ENCODE data around the gene HOXA3. TPM values are rescaled to one million over a fixed set of nuclear protein-coding genes. Genes with fewer than 3 reads are reported as not detected.
A peak's percentile ranks its signal among the peaks of the same experiment; 100 is the strongest.

Gene HOXA3
- total RNA-seq, 2 experiments from 2014 or later: not detected

DNA sequence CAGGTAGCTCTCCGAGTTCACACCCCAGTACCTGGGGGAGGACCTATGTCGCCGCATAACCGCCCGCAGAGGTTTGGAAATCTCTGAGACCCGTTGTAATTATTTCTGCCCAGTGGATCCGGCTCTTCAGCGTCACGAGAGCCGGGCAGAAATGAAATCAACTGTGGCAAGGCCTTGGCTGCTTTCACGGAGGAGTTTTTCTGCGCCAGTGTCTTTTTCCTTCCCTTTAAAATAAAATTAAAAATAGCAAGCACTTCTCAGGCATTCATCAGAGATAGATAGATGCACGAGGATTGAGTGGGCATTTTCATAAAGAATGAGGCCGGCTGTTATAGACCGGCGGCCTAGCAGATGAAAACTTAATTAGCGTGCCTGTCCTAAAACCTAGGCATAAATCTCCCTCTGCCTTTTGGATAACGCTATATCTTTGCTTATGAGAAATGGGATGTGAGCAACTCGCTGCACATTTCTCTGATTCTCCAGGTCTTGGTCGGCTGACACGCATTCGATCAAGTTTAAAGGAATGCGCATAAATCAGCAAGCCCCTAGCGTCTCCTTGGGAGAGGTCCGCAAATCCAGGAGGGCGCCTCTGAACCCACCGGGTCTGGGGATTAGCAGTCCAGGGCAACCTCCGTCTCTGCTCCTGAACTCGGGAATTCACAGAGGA lies 41.1 kb upstream of the HOXA3 start:
- H3K36me3 Mint-ChIP-seq: peaks cover 2% of the 10 kb centered on the region
- peak overlapping the region; percentile 25 for H3K4me3 Mint-ChIP-seq
- H3K27me3 Mint-ChIP-seq: peaks cover 89% of the 10 kb centered on the region
- H3K4me1 Mint-ChIP-seq: peaks cover 14% of the 10 kb centered on the region
- DNase-seq: peak; percentile 19
- H3K9me3 Mint-ChIP-seq: no peaks in the 10 kb centered on the region
- H3K27ac Mint-ChIP-seq: no peak overlapping the region
- no peak for ATAC-seq (ENCODE audit: low read depth)
- POLR2A ChIA-PET: no interaction called here

- ATAC-seq (ENCODE audit: low read depth) (peak; percentile 37), DNase-seq (peak; percentile 51)
- peaks cover 2% of the 10 kb centered on the region for H3K36me3 Mint-ChIP-seq
- peaks cover 18% of the 10 kb centered on the region for H3K4me1 Mint-ChIP-seq
- H3K9me3 Mint-ChIP-seq: no peaks in the 10 kb centered on the region
- no peak overlapping the region for H3K27ac Mint-ChIP-seq
- peak overlapping the region; percentile 60 for H3K4me3 Mint-ChIP-seq
- POLR2A ChIA-PET: no interaction called here
- H3K27me3 Mint-ChIP-seq: peaks cover 89% of the 10 kb centered on the region
These were observed 40.4 kb upstream of the HOXA3 start for GRCh38 chr7:27192546-27193334.

DNA sequence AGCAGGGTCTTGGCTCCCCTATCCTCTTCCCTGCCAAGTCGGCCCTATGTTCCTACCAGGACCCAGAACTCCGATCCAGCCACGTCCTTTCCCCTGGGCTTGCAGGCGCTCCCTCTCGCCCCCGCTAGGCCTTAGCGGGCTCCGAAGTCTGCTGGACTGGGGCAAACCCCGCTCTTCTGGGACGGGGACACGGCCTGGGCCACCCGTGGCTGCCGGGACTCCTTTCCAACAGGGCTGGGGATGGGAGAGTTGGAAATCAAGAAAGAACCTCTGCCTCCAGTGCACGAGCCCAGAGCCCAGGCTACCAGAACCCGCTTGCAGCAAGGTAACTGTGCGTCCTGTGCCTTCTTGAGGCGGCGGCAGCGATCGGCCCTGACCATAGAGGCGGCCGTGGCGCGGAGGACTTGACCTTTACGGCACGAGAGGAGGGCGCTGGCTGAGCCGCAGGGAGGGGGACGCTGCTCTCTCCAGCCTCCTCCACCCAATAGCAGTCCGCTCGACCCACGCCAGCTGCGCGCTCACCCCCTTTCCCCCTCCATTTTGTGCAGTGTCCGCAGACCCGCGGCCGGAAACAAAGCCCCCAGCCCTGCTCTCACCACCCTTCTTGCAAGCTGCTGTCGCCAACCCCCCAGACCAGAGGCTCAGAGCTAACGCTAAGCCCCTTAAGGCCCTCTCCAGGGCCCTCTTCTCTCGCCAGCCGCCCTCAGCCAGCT lies 39.6 kb upstream of the HOXA3 start:
- DNase-seq: no peak
- Mint-ChIP-seq H3K27me3 (peaks cover 89% of the 10 kb centered on the region), H3K27ac (no peak overlapping the region), H3K4me3 (peak overlapping the region; percentile 16), H3K36me3 (peaks cover 2% of the 10 kb centered on the region), H3K9me3 (no peaks in the 10 kb centered on the region), H3K4me1 (peaks cover 18% of the 10 kb centered on the region)
- ATAC-seq (ENCODE audit: low read depth): no peak
- POLR2A ChIA-PET: no interaction called here

- Mint-ChIP-seq H3K27ac (no peak overlapping the region), H3K4me3 (no peak overlapping the region), H3K27me3 (peaks cover 89% of the 10 kb centered on the region), H3K36me3 (peaks cover 2% of the 10 kb centered on the region), H3K4me1 (peaks cover 19% of the 10 kb centered on the region), H3K9me3 (no peaks in the 10 kb centered on the region)
- POLR2A ChIA-PET: interaction anchor here (0.5 to 0.9 kb wide), 2 partner anchors 14 to 826 kb away, joined by 3 to 7 read pairs; no protein-coding TSS in a partner anchor
- peak; percentile 19 for DNase-seq
- no peak for ATAC-seq (ENCODE audit: low read depth)
These were observed 38.9 kb upstream of the HOXA3 start for GRCh38 chr7:27191161-27191731.

GRCh38 chr7:27189997-27190748 lies 37.8 kb upstream of the HOXA3 start:
- no peaks in the 10 kb centered on the region for H3K9me3 Mint-ChIP-seq
- H3K36me3 Mint-ChIP-seq: peaks cover 2% of the 10 kb centered on the region
- peak overlapping the region; percentile 48 for H3K4me3 Mint-ChIP-seq
- H3K27ac Mint-ChIP-seq: peak overlapping the region; percentile 34
- POLR2A ChIA-PET: interaction anchor here (0.5 to 0.9 kb wide), 2 partner anchors 13 to 827 kb away, joined by 3 to 7 read pairs; no protein-coding TSS in a partner anchor
- peaks cover 27% of the 10 kb centered on the region for H3K4me1 Mint-ChIP-seq
- ATAC-seq (ENCODE audit: low read depth) (no peak), DNase-seq (peak; percentile 15)
- H3K27me3 Mint-ChIP-seq: peaks cover 94% of the 10 kb centered on the region

DNA sequence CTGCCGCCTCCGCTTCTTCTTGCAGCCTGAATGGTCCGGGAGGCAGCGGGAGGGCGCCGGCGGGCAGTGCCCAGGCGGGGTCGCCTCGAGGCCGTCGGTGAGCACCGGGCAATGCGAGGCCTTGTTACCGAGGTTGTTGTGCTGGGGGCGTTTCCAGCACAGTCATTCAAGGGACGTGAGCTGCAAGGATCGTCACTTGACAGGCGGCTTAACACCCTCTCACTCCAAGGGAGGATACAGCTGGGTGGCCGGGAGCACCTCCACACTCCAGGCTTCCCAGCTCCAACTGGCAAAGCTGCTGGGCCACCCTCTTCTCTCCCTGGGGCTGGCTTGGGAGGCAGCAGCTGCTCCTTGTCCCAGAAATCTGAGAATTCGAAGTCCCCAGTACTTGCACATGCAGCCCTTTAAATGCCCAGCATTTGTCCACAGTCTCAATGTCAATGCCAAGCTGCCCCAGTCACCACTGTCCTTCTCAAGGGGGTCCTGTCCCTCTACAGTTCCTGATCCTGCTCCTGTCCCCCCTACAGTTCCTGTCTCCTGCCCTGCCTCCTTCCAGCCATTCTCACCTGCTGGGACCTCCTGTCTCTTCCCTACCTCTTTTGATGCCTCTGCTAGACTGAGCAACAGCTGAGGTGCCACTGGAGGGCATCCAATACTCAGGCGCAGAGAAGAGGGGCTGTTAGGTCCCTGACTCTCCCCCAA lies 37.1 kb upstream of the HOXA3 start:
- POLR2A ChIA-PET: no interaction called here
- Mint-ChIP-seq H3K27ac (peak overlapping the region; percentile 34), H3K4me1 (peaks cover 32% of the 10 kb centered on the region), H3K4me3 (peak overlapping the region; percentile 48), H3K9me3 (no peaks in the 10 kb centered on the region), H3K27me3 (peaks cover 94% of the 10 kb centered on the region), H3K36me3 (peaks cover 2% of the 10 kb centered on the region)
- ATAC-seq (ENCODE audit: low read depth) (no peak), DNase-seq (peak; percentile 40)

- peak; percentile 59 for ATAC-seq (ENCODE audit: low read depth)
- no peaks in the 10 kb centered on the region for H3K9me3 Mint-ChIP-seq
- peak overlapping the region; percentile 54 for H3K27ac Mint-ChIP-seq
- H3K4me3 Mint-ChIP-seq: peak overlapping the region; percentile 73
- H3K4me1 Mint-ChIP-seq: peaks cover 32% of the 10 kb centered on the region
- POLR2A ChIA-PET: no interaction called here
- H3K27me3 Mint-ChIP-seq: peaks cover 93% of the 10 kb centered on the region
- H3K36me3 Mint-ChIP-seq: peaks cover 2% of the 10 kb centered on the region
- DNase-seq: peak; percentile 58
These were observed 36.3 kb upstream of the HOXA3 start for GRCh38 chr7:27188386-27189294.

DNA sequence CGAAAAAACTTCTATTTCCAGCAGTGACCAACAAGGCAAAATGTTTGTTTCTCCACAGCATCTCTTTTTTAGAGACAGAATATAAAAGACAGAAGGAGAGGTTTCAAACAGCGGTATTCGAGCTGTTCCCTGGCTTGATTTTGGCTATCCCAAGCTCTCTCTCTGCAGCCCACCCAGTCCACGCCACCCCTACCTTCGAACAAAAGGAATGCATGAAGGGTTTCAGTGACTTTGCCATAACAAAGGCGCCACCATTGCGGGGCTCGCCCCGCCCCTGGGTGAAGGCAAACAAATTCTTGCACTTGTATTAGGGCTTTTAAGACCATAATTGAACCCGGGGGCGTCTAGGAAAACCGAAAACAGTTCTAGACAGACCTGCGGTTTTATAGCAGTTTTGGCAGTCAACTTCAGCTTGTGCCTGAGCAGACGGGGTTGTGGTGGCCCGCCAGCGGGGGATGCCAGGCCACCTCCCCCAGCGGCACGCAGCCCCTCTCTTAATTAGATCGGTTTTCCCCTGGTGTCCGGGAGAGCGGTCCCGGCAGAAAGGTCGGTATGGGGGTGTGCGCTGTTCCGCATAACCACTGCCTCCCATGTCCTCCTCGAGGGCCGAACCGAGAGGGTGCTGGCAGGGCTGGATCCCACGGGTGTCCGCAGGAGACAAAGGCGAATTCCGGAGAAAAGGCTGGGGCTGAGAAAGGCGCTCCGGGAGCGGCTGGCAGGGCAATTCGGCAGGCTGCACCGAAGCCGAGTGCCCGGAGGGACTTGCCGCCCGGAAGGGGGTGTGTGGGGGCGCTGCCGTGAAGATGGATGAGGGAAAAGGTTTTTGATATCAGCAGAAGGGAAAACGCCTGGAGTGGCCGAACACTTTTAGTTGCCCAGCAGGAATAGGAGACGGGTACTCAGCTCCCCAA lies 35.3 kb upstream of the HOXA3 start:
- POLR2A ChIA-PET: interaction anchor here (0.8 kb wide), 1 partner anchor 14 kb away, joined by 3 read pairs; no protein-coding TSS in a partner anchor
- peak overlapping the region; percentile 73 for H3K4me3 Mint-ChIP-seq
- DNase-seq (peak; percentile 35), ATAC-seq (ENCODE audit: low read depth) (no peak)
- H3K9me3 Mint-ChIP-seq: no peaks in the 10 kb centered on the region
- peaks cover 2% of the 10 kb centered on the region for H3K36me3 Mint-ChIP-seq
- H3K27me3 Mint-ChIP-seq: peaks cover 95% of the 10 kb centered on the region
- H3K27ac Mint-ChIP-seq: no peak overlapping the region
- H3K4me1 Mint-ChIP-seq: peaks cover 30% of the 10 kb centered on the region

GRCh38 chr7:27186668-27187474 lies 34.5 kb upstream of the HOXA3 start:
- H3K27ac Mint-ChIP-seq: no peak overlapping the region
- no peak overlapping the region for H3K4me3 Mint-ChIP-seq
- POLR2A ChIA-PET: interaction anchor here (0.8 kb wide), 1 partner anchor 13 kb away, joined by 3 read pairs; no protein-coding TSS in a partner anchor
- peaks cover 2% of the 10 kb centered on the region for H3K36me3 Mint-ChIP-seq
- no peaks in the 10 kb centered on the region for H3K9me3 Mint-ChIP-seq
- peak; percentile 8 for DNase-seq
- H3K27me3 Mint-ChIP-seq: peaks cover 93% of the 10 kb centered on the region
- no peak for ATAC-seq (ENCODE audit: low read depth)
- H3K4me1 Mint-ChIP-seq: peaks cover 30% of the 10 kb centered on the region

Measured in activated naive CD8-positive, alpha-beta T cell treated with anti-CD3 and anti-CD28 coated beads, Interleukin-2, amount 10 ng/mL, durations not matched to agents 7 days and 5 days (primary cell).